ENCODE data around the gene PDCD2L. TPM values are rescaled to one million over a fixed set of nuclear protein-coding genes. Genes with fewer than 3 reads are reported as not detected.

PDCD2L gene
- total RNA-seq, 1 experiment from 2014 or later = 43.3 TPM

DNA sequence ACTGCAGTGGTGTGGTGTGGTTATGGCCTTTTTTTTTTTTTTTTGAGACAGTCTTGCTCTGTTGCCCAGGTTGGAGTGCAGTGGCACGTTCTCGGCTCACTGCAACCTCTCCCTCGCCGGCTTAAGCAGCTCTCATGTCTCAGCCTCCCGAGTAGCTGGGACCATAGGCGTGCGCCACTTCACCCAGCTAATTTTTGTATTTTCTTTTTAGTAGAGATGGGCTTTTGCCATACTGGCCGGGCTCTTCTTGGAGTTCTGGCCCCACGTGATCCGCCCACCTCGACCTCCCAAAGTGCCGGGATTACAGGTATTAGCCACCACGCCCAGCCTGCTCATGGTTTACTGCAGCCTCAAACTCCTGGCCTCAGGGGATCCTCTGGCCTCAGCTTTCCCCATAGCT is 7.0 kb downstream of the PDCD2L start:
- Histone ChIP-seq H2BK5ac (ENCODE audit: insufficient read length, low read length) (no peak overlapping the region), H3K18ac (ENCODE audit: insufficient read length, low read depth, low read length) (no peak overlapping the region), H4K5ac (ENCODE audit: insufficient read length, low read depth, low read length) (no peak overlapping the region), H3K14ac (ENCODE audit: insufficient read depth, low read length) (no peak overlapping the region), H2BK12ac (ENCODE audit: insufficient read length, low read depth, low read length) (no peak overlapping the region), H4K20me1 (ENCODE audit: control insufficient read depth, insufficient read depth, insufficient read length) (no peaks in the 10 kb centered on the region), H3K79me2 (ENCODE audit: insufficient read depth, low read length) (no peaks in the 10 kb centered on the region), H3K23ac (ENCODE audit: insufficient read length, low read depth, low read length) (no peak overlapping the region), H3T11ph (ENCODE audit: low read length) (no peak overlapping the region), H3K79me1 (ENCODE audit: insufficient read depth, low read depth, low read length, poor library complexity, severe bottlenecking) (no peaks in the 10 kb centered on the region), H3K9me3 (ENCODE audit: control insufficient read depth, low read depth, low read length) (no peaks in the 10 kb centered on the region), H3K27ac (ENCODE audit: insufficient read length, low read depth, low read length) (no peak overlapping the region), H3K9ac (ENCODE audit: extremely low read depth, insufficient read length, low read length) (no peak overlapping the region), H3K23me2 (ENCODE audit: insufficient read length, low read depth, low read length, poor library complexity, severe bottlenecking) (no peaks in the 10 kb centered on the region), H3K27me3 (ENCODE audit: insufficient read depth, low read length) (no peaks in the 10 kb centered on the region), H2BK20ac (ENCODE audit: low read depth, low read length, poor library complexity, severe bottlenecking) (no peak overlapping the region), H3K56ac (ENCODE audit: insufficient read length, low read depth, low read length) (no peak overlapping the region), H2AK5ac (ENCODE audit: insufficient read length, low read length) (no peak overlapping the region), H2AFZ (ENCODE audit: low read length) (no peak overlapping the region), H4K91ac (ENCODE audit: insufficient read length, low read depth, low read length) (no peak overlapping the region), H4K8ac (replicated peaks; ENCODE audit: insufficient read length, low read depth, low read length) (no peak overlapping the region), H2BK120ac (ENCODE audit: low read depth, low read length, poor library complexity, severe bottlenecking) (no peak overlapping the region), H3K4me1 (ENCODE audit: insufficient read depth, low read length) (no peaks in the 10 kb centered on the region), H2BK15ac (ENCODE audit: low read depth, low read length) (no peak overlapping the region), H3K4me2 (ENCODE audit: insufficient read depth, insufficient read length, low read length) (no peak overlapping the region), H3K4ac (ENCODE audit: low read depth, low read length) (no peak overlapping the region)
- Mint-ChIP-seq H3K4me1 (no peaks in the 10 kb centered on the region), H3K27me3 (ENCODE audit: low read depth) (no peaks in the 10 kb centered on the region), H3K27ac (no peak overlapping the region; a peak in 1 of 7 replicates), H3K4me3 (no peak overlapping the region), H3K36me3 (ENCODE audit: insufficient read depth in 1 of 3, low read depth in 3 of 3) (peaks cover 26 to 60% (median 50%) of the 10 kb centered on the region in 3 experiments), H3K9me3 (no peaks in the 10 kb centered on the region)
- no peak for DNase-seq
- no CpG with 5 or more reads among the region's 13 CpGs for WGBS (ENCODE audit: extremely low coverage, insufficient read length, low lambda C conversion rate)
- TF ChIP-seq, protein P1, sequence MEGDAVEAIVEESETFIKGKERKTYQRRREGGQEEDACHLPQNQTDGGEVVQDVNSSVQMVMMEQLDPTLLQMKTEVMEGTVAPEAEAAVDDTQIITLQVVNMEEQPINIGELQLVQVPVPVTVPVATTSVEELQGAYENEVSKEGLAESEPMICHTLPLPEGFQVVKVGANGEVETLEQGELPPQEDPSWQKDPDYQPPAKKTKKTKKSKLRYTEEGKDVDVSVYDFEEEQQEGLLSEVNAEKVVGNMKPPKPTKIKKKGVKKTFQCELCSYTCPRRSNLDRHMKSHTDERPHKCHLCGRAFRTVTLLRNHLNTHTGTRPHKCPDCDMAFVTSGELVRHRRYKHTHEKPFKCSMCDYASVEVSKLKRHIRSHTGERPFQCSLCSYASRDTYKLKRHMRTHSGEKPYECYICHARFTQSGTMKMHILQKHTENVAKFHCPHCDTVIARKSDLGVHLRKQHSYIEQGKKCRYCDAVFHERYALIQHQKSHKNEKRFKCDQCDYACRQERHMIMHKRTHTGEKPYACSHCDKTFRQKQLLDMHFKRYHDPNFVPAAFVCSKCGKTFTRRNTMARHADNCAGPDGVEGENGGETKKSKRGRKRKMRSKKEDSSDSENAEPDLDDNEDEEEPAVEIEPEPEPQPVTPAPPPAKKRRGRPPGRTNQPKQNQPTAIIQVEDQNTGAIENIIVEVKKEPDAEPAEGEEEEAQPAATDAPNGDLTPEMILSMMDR (conservative IDR thresholded peaks at IDR 0.05) = no peak
